GM06990 (cell line): ENCODE data around the gene GNRHR.

Experiments used
- DNase-seq: peaks from one replicate; pipeline ENCODE4 v3.0.0-alpha.2; 2011; ENCODE audit not compliant: insufficient read length; ENCODE audit errors: extremely low read depth
- H3K27me3 ChIP-seq: replicated peaks from 2 replicates; pipeline ENCODE4 v1.6.0; 2011; ENCODE audit warnings: low read length; ENCODE audit not compliant: control insufficient read depth, insufficient read depth
- H3K36me3 ChIP-seq: 2 replicates; pipeline ENCODE4 v1.5.1; 2011; ENCODE audit warnings: low read length; ENCODE audit not compliant: control insufficient read depth, insufficient read depth
- H3K4me3 ChIP-seq: replicated peaks from 2 replicates; pipeline ENCODE4 v1.5.1; 2011; ENCODE audit warnings: low read depth, mild to moderate bottlenecking, control low read depth, low read length
- CTCF ChIP-seq: IDR thresholded peaks from 2 replicates; pipeline ENCODE4 v1.5.1; 2011; ENCODE audit warnings: low read length, control low read depth, mild to moderate bottlenecking, inconsistent platforms; ENCODE audit not compliant: insufficient read depth, poor library complexity, severe bottlenecking

GNRHR gene

DNA sequence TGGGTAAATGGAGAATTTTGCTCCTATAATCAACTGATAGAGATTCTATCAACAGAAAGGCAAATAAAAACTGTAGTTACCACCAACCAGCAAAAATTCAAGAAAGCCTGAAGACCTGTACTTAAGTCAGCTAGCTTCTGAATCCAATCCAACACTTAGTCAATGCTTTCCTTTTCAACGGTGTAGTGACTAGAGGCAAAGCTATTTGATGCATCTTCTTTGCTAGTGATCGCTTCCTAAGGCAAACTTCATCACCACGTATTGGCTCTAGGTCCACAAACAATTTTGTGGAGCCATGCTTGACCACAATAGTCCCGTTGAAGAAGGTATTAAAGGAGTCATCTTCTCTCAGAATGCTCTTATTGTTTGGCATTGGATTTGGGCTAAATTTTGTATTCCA, 28.2 kb downstream of the GNRHR start:
- Histone ChIP-seq H3K36me3 (no peaks in the 10 kb centered on the region), H3K4me3 (no peak overlapping the region), H3K27me3 (no peaks in the 10 kb centered on the region)
- DNase-seq, result no peak
- TF ChIP-seq CTCF, result no peak

GRCh38 chr4:67725132-67725531, 29.1 kb downstream of the GNRHR start:
- DNase-seq, result no peak
- TF ChIP-seq CTCF, result no peak
- Histone ChIP-seq H3K36me3 (peaks cover 4% of the 10 kb centered on the region), H3K4me3 (no peak overlapping the region), H3K27me3 (no peaks in the 10 kb centered on the region)

DNA sequence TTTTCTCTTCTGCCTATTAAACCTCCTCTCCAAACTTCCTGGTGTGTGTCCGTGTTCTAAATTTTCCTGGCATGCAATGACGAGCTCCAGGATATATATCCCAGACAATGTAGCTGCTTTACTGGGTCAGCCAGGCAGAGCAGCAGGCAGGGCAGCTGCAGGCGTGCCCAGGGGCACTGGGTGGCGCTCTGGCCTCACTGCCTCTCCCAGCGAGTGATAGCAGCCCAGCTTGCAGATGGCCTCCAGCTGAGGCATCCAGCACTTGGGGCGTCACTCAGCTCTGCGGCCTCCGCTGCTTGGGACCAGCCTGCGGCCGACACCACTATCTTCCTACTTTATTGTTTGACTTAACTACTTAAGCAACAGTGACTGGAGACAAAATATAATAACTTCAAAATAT, 30.2 kb downstream of the GNRHR start:
- DNase-seq, result no peak
- peaks cover 5% of the 10 kb centered on the region for H3K36me3 ChIP-seq
- TF ChIP-seq CTCF, result no peak
- H3K27me3 ChIP-seq, result no peaks in the 10 kb centered on the region
- H3K4me3 ChIP-seq, result no peak overlapping the region

DNA sequence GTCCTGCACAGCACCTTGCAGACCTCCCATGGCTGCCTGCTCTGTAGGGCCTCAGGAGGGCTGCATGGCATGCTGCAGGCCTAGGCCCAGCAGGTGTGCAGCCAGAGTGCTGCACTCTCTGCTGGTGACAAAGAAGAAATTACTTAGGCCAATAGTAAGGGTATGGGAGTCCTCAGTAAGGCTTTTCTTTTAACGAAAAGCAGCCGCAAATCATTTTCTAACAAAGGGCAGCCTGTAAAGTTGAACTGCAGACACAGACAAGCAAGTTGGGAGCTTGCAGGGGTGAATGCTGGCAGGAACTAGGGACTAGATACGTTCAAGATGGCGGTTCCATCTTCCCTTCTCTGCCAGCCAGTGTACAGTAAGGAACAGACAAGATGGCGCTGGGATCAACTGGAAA, 30.8 kb downstream of the GNRHR start:
- Histone ChIP-seq H3K4me3 (no peak overlapping the region), H3K27me3 (no peaks in the 10 kb centered on the region), H3K36me3 (peaks cover 5% of the 10 kb centered on the region)
- no peak for DNase-seq
- no peak for TF ChIP-seq CTCF

DNA sequence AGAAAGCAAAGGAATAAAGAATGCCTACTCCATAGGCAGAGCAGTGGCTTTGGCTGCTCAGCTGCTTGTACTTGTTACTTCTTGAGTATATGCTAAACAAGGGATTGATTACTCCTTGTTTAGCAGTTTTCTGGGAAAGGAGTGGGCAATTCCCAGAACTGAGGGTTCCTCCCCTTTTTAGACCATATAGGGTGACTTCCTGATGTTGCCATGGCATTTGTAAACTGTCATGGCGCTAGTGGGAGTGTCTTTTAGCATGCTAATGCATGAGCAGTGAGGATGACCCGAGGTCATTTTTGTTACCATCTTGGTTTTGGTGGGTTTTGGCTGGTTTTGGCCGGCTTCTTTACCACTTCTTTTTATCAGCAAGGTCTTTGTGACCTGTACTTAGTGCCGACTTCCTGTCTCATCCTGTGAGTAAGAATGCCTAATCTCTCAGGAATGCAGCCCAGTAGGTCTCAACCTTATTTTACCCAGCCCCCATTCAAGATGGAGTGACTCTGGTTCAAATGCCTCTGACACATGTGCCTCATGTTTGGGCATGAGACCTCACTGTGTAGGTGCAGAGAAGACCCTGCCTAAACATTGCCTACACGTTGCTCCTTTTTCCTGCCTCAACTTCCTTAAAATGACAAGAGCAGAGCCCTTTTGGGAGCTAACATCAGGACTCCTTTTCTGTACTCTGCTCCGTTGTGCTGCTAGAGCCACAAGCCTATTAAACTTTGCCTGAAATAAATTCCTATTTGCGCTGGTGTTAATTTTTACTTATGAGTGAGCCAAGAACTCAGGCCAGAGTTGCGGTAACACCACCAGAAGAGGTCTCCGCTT, 32.2 kb downstream of the GNRHR start:
- Histone ChIP-seq H3K4me3 (no peak overlapping the region), H3K27me3 (no peaks in the 10 kb centered on the region), H3K36me3 (peaks cover 6% of the 10 kb centered on the region)
- no peak for TF ChIP-seq CTCF
- no peak for DNase-seq
